Fibroblast of lung (primary cell): Measurements from ENCODE around the gene PPP1R26. TPM values are rescaled to one million over a fixed set of nuclear protein-coding genes. Genes with fewer than 3 reads are reported as not detected.
A peak's percentile ranks its signal among the peaks of the same experiment; 100 is the strongest.

Experiments used
- DNase-seq, 2 donors: peaks; one replicate each; pipeline versions ENCODE4 v3.0.0 to v3.0.0-alpha.2; 2010; ENCODE audit warnings: low read depth in 2 of 2
- H2AFZ ChIP-seq: 2 replicates; pipeline ENCODE4 v1.5.1; 2012; ENCODE audit warnings: low read length, control low read depth, inconsistent platforms
- H3K27ac ChIP-seq: 2 replicates; pipeline ENCODE4 v1.5.1; 2011; ENCODE audit warnings: low read length, control low read depth; ENCODE audit not compliant: insufficient read depth
- H3K27me3 ChIP-seq: 2 replicates; pipeline ENCODE4 v1.5.1; 2011; ENCODE audit warnings: mild to moderate bottlenecking, low read length; ENCODE audit not compliant: control insufficient read depth, insufficient read depth
- H3K36me3 ChIP-seq: 2 replicates; pipeline ENCODE4 v1.5.1; 2011; ENCODE audit warnings: low read length; ENCODE audit not compliant: control insufficient read depth, insufficient read depth
- H3K4me1 ChIP-seq: 2 replicates; pipeline ENCODE4 v1.5.1; 2011; ENCODE audit warnings: low read length; ENCODE audit not compliant: control insufficient read depth, insufficient read depth; ENCODE audit errors: extremely low read depth
- H3K4me2 ChIP-seq: 2 replicates; pipeline ENCODE4 v1.5.1; 2011; ENCODE audit warnings: low read length, control low read depth; ENCODE audit not compliant: insufficient read depth; ENCODE audit errors: extremely low read depth
- H3K4me3 ChIP-seq, 4 experiments: fragments of 200-600 bp in 1 of 4; sonication (generic) in 1 of 4; replicated peaks in 1 of 4; 2 replicates each; pipeline ENCODE4 v1.5.1; 2011 to 2016; ENCODE audit warnings: low read length in 4 of 4, low read depth in 3 of 4, mild to moderate bottlenecking in 3 of 4, control low read depth in 2 of 4, inconsistent platforms in 1 of 4, mixed read lengths in 1 of 4; ENCODE audit not compliant: insufficient read depth in 1 of 4; ENCODE audit errors: control extremely low read depth in 1 of 4
- H3K79me2 ChIP-seq: 2 replicates; pipeline ENCODE4 v1.5.1; 2012; ENCODE audit warnings: mild to moderate bottlenecking, low read length, inconsistent platforms; ENCODE audit not compliant: control insufficient read depth, insufficient read depth
- H3K9ac ChIP-seq: 2 replicates; pipeline ENCODE4 v1.5.1; 2011; ENCODE audit warnings: mild to moderate bottlenecking, low read length, control low read depth; ENCODE audit not compliant: insufficient read depth
- H3K9me3 ChIP-seq: 2 replicates; pipeline ENCODE4 v1.5.1; 2012; ENCODE audit warnings: low read depth, low read length; ENCODE audit not compliant: control insufficient read depth, insufficient read depth
- H4K20me1 ChIP-seq: 2 replicates; pipeline ENCODE4 v1.5.1; 2011; ENCODE audit warnings: low read length; ENCODE audit not compliant: control insufficient read depth, insufficient read depth; ENCODE audit errors: extremely low read depth
- CTCF ChIP-seq, 2 donors: IDR thresholded peaks in 1 of 2; conservative IDR thresholded peaks in 1 of 2; 1 replicate in 1 of 2; 2 replicates in 1 of 2; pipeline ENCODE4 v1.5.1; 2011 to 2012; ENCODE audit warnings: low read length in 2 of 2, control low read depth in 1 of 2, inconsistent platforms in 1 of 2, low read depth in 1 of 2, mild to moderate bottlenecking in 1 of 2
- EZH2 ChIP-seq: IDR thresholded peaks from 2 replicates; pipeline ENCODE4 v1.5.1; 2012; ENCODE audit warnings: low read length, control low read depth, mild to moderate bottlenecking; ENCODE audit errors: missing control alignments
- polyA plus RNA-seq, 2 donors: library from polyadenylated mRNA; depleted of rRNA in 1 of 2; stranded (reverse) in 1 of 2; unstranded in 1 of 2; fragments of >200 nt; gene quantifications; 2 replicates each; pipeline ENCODE4 v1.2.1, GENCODE V29; 2011 to 2012; ENCODE audit warnings: missing spikeins in 1 of 2
- total RNA-seq: library from RNA; depleted of rRNA; stranded (reverse); fragments of >200 nt; gene quantifications from 2 replicates; pipeline ENCODE4 v1.2.1, GENCODE V29; 2014

The PPP1R26 gene
- total and polyA plus RNA-seq, 2 donors (not counting 1 experiment from before 2014, with no cell fraction given): 2.9 to 8.9 TPM

- Histone ChIP-seq H4K20me1 (no peaks in the 10 kb centered on the region), H3K9ac (no peak overlapping the region), H3K9me3 (no peaks in the 10 kb centered on the region), H3K36me3 (no peaks in the 10 kb centered on the region), H3K4me3 (no peak overlapping the region), H3K4me1 (no peaks in the 10 kb centered on the region), H3K4me2 (no peak overlapping the region), H3K27me3 (no peaks in the 10 kb centered on the region), H2AFZ (no peak overlapping the region), H3K79me2 (no peaks in the 10 kb centered on the region), H3K27ac (no peak overlapping the region)
- TF ChIP-seq CTCF (conservative IDR thresholded peaks at IDR 0.05 in 1 of 2, IDR thresholded peaks at IDR 0.05 in 1 of 2; ENCODE audit: low read depth in 1 of 2, low read length in 2 of 2): no peak
- TF ChIP-seq EZH2: no peak
- no peak for DNase-seq
These were observed 17.6 kb upstream of the PPP1R26 start for GRCh38 chr9:135461936-135462335.

- Histone ChIP-seq H3K4me3 (no peak overlapping the region), H3K79me2 (no peaks in the 10 kb centered on the region), H3K9ac (no peak overlapping the region), H3K27ac (no peak overlapping the region), H3K9me3 (no peaks in the 10 kb centered on the region), H2AFZ (no peak overlapping the region), H3K4me1 (no peaks in the 10 kb centered on the region), H4K20me1 (no peaks in the 10 kb centered on the region), H3K4me2 (no peak overlapping the region), H3K27me3 (no peaks in the 10 kb centered on the region), H3K36me3 (no peaks in the 10 kb centered on the region)
- DNase-seq: peak; percentile 36 to 44
- TF ChIP-seq EZH2: no peak
- TF ChIP-seq CTCF (conservative IDR thresholded peaks at IDR 0.05 in 1 of 2, IDR thresholded peaks at IDR 0.05 in 1 of 2; ENCODE audit: low read depth in 1 of 2, low read length in 2 of 2): no peak
These were observed 16.4 kb upstream of the PPP1R26 start for GRCh38 chr9:135463140-135463539.

GRCh38 chr9:135464181-135464580 lies 15.4 kb upstream of the PPP1R26 start:
- Histone ChIP-seq H3K4me3 (no peak overlapping the region), H3K4me2 (no peak overlapping the region), H2AFZ (no peak overlapping the region), H3K27ac (no peak overlapping the region), H4K20me1 (no peaks in the 10 kb centered on the region), H3K4me1 (no peaks in the 10 kb centered on the region), H3K9ac (no peak overlapping the region), H3K27me3 (no peaks in the 10 kb centered on the region), H3K36me3 (no peaks in the 10 kb centered on the region), H3K79me2 (no peaks in the 10 kb centered on the region), H3K9me3 (no peaks in the 10 kb centered on the region)
- TF ChIP-seq CTCF (conservative IDR thresholded peaks at IDR 0.05 in 1 of 2, IDR thresholded peaks at IDR 0.05 in 1 of 2; ENCODE audit: low read depth in 1 of 2, low read length in 2 of 2) (no peak), EZH2 (no peak)
- no peak for DNase-seq
